GM23338 (cell line): ENCODE results near the gene GALNT3. TPM values are rescaled to one million over a fixed set of nuclear protein-coding genes. Genes with fewer than 3 reads are reported as not detected.

Experiments
- ATAC-seq: fragments of 200-7000 bp; cut with Tn5 transposase; 3 replicates; pipeline ENCODE4 v1.9.1; 2020
- DNase-seq: peaks from one replicate; pipeline ENCODE4 v3.0.0-alpha.2; 2015; ENCODE audit warnings: low spot score
- H2AFZ ChIP-seq: fragments of 200-600 bp; sonication (generic); 2 replicates; pipeline ENCODE4 v1.8.0; 2016; ENCODE audit warnings: antibody characterized with exemption, mild to moderate bottlenecking, moderate library complexity
- H3F3A ChIP-seq: fragments of 200-600 bp; sonication (generic); replicated peaks from 2 replicates; pipeline ENCODE4 v1.8.0; 2017; ENCODE audit warnings: antibody characterized with exemption, mixed run types, low read depth
- H3K27ac ChIP-seq: fragments of 200-600 bp; sonication (generic); 2 replicates; pipeline ENCODE4 v1.6.1; 2016; ENCODE audit warnings: low read depth
- H3K27me3 ChIP-seq: fragments of 200-600 bp; sonication (generic); 2 replicates; pipeline ENCODE4 v1.8.0; 2016; ENCODE audit warnings: mild to moderate bottlenecking, mixed run types, moderate library complexity; ENCODE audit not compliant: insufficient read depth
- H3K36me3 ChIP-seq: fragments of 200-600 bp; sonication (generic); 2 replicates; pipeline ENCODE4 v1.8.0; 2016; ENCODE audit warnings: mild to moderate bottlenecking; ENCODE audit not compliant: insufficient read depth
- H3K4me1 ChIP-seq: fragments of 200-600 bp; sonication (generic); 2 replicates; pipeline ENCODE4 v1.8.0; 2016; ENCODE audit warnings: mild to moderate bottlenecking, moderate library complexity; ENCODE audit not compliant: insufficient read depth
- H3K4me2 ChIP-seq: fragments of 200-600 bp; sonication (generic); 2 replicates; pipeline ENCODE4 v1.7.1; 2017; ENCODE audit warnings: mixed run types
- H3K4me3 ChIP-seq: fragments of 200-600 bp; sonication (generic); 2 replicates; pipeline ENCODE4 v1.6.1; 2016; ENCODE audit warnings: mixed run types
- H3K79me2 ChIP-seq: fragments of 200-600 bp; sonication (generic); replicated peaks from 2 replicates; pipeline ENCODE4 v1.8.0; 2017; ENCODE audit warnings: mild to moderate bottlenecking; ENCODE audit not compliant: insufficient read depth
- H3K9me2 ChIP-seq: fragments of 200-600 bp; sonication (generic); 2 replicates; pipeline ENCODE4 v1.8.0; 2017; ENCODE audit not compliant: insufficient read depth
- H4K20me1 ChIP-seq: fragments of 200-600 bp; sonication (generic); replicated peaks from 2 replicates; pipeline ENCODE4 v1.8.0; 2017; ENCODE audit warnings: mild to moderate bottlenecking; ENCODE audit not compliant: insufficient read depth
- H3K27ac Mint-ChIP-seq: 2 replicates; pipeline ENCODE4 v1.8.0; 2020; ENCODE audit warnings: inconsistent platforms, mild to moderate bottlenecking, moderate library complexity, mixed read lengths
- H3K27me3 Mint-ChIP-seq: 3 replicates; pipeline ENCODE4 v1.8.0; 2022; ENCODE audit warnings: low read depth, mild to moderate bottlenecking, moderate library complexity, mixed read lengths, inconsistent platforms; ENCODE audit not compliant: insufficient read depth, poor library complexity
- H3K36me3 Mint-ChIP-seq: 3 replicates; pipeline ENCODE4 v1.8.0; 2021; ENCODE audit warnings: low read depth, mild to moderate bottlenecking, inconsistent platforms, moderate library complexity, mixed read lengths
- H3K4me1 Mint-ChIP-seq: 3 replicates; pipeline ENCODE4 v1.8.0; 2020; ENCODE audit warnings: mild to moderate bottlenecking, inconsistent platforms, mixed read lengths
- H3K4me3 Mint-ChIP-seq: 3 replicates; pipeline ENCODE4 v1.8.0; 2021; ENCODE audit warnings: moderate library complexity, mild to moderate bottlenecking, inconsistent platforms, mixed read lengths
- H3K9me3 Mint-ChIP-seq: 3 replicates; pipeline ENCODE4 v1.8.0; 2020; ENCODE audit warnings: moderate library complexity, mild to moderate bottlenecking, inconsistent platforms, mixed read lengths
- STAT1 ChIP-seq: IDR thresholded peaks from one replicate; pipeline ENCODE4 v1.6.1; 2016; ENCODE audit warnings: antibody characterized with exemption; ENCODE audit not compliant: unreplicated experiment
- polyA plus RNA-seq: library from polyadenylated mRNA; unstranded; fragments of >200 nt; fragmentation: Nextera tagmentation; extraction: Ambion mirVana; gene quantifications from 2 replicates; pipeline ENCODE4 v1.2.1, GENCODE V29; 2016
- total RNA-seq: library from RNA; depleted of rRNA; stranded (reverse); fragments of >200 nt; shearing (Covaris generic); gene quantifications from 2 replicates; pipeline ENCODE4 v1.2.3, GENCODE V29; 2014
- TF ChIP-seq, protein P1 (sequence below): fragments of 250-450 bp; sonication (Bioruptor Pico); IDR thresholded peaks from 2 replicates; pipeline ENCODE4 v1.5.0; 2020; ENCODE audit warnings: mild to moderate bottlenecking, moderate library complexity
- TF ChIP-seq, protein P2 (sequence below), 2 experiments: fragments of 200-600 bp in 1 of 2; sonication (generic) in 1 of 2; conservative IDR thresholded peaks; 2 replicates each; pipeline versions ENCODE4 v1.5.1 to v1.6.1; 2016 to 2017; ENCODE audit warnings: antibody characterized with exemption in 2 of 2, low read depth in 2 of 2, mild to moderate bottlenecking in 2 of 2, moderate library complexity in 1 of 2

GALNT3 gene
- total and polyA plus RNA-seq, 2 experiments from 2014 or later = 16.8 to 17.1 TPM

DNA sequence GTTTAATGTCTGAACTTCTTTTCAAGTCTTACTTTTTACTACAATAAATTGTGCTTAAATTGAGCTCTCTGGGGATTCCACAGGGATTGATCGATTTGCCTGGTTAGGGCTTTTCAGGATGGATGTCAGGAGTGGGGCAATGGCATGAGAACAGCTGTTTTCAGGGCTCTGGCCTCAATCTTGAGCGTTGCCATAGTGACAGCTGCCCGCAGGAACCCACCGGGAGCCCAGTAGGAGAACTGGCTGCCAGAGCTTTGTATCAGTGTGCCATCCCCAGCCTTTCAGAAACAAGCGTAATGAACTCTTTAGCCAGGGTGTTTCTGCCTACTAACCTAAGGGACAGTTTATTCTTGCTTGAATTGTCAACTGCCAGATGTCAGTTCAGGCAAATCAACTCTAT, 93.5 kb downstream of the GALNT3 start:
- peak; percentile 41 for DNase-seq
- no peak overlapping the region; the same call in 1 of the 2 replicates for H3K4me2 ChIP-seq

DNA sequence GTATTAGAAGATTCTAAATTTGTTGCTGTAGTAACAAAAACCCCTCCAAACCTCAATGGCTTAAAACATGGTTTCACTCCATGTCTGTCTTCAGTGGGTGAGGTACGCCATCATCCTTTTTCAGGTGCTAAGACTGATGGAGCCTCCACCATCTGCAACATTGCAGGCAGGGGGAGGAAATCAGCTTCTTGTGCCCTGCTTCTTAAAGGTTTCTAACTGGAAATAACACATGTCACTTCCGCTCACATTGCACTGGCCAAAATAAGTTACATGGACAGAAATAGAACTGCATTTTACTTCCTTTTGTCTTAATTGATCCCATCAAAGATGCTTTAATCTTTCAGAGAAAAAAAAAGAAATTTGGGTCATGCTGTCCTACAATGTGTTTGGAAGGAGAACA, 94.1 kb downstream of the GALNT3 start:
- no peaks in the 10 kb centered on the region for H3K27me3 ChIP-seq
- H3K4me3 Mint-ChIP-seq = no peak overlapping the region
- no peaks in the 10 kb centered on the region for H4K20me1 ChIP-seq
- H3K9me2 ChIP-seq = peaks cover 12% of the 10 kb centered on the region; the same call in 1 of the 2 replicates
- no peak overlapping the region for H3K27ac ChIP-seq
- TF ChIP-seq, protein P1, sequence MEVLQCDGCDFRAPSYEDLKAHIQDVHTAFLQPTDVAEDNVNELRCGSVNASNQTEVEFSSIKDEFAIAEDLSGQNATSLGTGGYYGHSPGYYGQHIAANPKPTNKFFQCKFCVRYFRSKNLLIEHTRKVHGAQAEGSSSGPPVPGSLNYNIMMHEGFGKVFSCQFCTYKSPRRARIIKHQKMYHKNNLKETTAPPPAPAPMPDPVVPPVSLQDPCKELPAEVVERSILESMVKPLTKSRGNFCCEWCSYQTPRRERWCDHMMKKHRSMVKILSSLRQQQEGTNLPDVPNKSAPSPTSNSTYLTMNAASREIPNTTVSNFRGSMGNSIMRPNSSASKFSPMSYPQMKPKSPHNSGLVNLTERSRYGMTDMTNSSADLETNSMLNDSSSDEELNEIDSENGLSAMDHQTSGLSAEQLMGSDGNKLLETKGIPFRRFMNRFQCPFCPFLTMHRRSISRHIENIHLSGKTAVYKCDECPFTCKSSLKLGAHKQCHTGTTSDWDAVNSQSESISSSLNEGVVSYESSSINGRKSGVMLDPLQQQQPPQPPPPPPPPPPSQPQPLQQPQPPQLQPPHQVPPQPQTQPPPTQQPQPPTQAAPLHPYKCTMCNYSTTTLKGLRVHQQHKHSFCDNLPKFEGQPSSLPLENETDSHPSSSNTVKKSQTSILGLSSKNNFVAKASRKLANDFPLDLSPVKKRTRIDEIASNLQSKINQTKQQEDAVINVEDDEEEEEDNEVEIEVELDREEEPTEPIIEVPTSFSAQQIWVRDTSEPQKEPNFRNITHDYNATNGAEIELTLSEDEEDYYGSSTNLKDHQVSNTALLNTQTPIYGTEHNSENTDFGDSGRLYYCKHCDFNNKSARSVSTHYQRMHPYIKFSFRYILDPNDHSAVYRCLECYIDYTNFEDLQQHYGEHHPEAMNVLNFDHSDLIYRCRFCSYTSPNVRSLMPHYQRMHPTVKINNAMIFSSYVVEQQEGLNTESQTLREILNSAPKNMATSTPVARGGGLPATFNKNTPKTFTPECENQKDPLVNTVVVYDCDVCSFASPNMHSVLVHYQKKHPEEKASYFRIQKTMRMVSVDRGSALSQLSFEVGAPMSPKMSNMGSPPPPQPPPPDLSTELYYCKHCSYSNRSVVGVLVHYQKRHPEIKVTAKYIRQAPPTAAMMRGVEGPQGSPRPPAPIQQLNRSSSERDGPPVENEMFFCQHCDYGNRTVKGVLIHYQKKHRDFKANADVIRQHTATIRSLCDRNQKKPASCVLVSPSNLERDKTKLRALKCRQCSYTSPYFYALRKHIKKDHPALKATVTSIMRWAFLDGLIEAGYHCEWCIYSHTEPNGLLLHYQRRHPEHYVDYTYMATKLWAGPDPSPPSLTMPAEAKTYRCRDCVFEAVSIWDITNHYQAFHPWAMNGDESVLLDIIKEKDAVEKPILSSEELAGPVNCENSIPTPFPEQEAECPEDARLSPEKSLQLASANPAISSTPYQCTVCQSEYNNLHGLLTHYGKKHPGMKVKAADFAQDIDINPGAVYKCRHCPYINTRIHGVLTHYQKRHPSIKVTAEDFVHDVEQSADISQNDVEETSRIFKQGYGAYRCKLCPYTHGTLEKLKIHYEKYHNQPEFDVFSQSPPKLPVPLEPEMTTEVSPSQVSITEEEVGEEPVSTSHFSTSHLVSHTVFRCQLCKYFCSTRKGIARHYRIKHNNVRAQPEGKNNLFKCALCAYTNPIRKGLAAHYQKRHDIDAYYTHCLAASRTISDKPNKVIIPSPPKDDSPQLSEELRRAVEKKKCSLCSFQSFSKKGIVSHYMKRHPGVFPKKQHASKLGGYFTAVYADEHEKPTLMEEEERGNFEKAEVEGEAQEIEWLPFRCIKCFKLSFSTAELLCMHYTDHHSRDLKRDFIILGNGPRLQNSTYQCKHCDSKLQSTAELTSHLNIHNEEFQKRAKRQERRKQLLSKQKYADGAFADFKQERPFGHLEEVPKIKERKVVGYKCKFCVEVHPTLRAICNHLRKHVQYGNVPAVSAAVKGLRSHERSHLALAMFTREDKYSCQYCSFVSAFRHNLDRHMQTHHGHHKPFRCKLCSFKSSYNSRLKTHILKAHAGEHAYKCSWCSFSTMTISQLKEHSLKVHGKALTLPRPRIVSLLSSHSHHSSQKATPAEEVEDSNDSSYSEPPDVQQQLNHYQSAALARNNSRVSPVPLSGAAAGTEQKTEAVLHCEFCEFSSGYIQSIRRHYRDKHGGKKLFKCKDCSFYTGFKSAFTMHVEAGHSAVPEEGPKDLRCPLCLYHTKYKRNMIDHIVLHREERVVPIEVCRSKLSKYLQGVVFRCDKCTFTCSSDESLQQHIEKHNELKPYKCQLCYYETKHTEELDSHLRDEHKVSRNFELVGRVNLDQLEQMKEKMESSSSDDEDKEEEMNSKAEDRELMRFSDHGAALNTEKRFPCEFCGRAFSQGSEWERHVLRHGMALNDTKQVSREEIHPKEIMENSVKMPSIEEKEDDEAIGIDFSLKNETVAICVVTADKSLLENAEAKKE (CRISPR knock-in tag) = no peak
- TF ChIP-seq, protein P2, sequence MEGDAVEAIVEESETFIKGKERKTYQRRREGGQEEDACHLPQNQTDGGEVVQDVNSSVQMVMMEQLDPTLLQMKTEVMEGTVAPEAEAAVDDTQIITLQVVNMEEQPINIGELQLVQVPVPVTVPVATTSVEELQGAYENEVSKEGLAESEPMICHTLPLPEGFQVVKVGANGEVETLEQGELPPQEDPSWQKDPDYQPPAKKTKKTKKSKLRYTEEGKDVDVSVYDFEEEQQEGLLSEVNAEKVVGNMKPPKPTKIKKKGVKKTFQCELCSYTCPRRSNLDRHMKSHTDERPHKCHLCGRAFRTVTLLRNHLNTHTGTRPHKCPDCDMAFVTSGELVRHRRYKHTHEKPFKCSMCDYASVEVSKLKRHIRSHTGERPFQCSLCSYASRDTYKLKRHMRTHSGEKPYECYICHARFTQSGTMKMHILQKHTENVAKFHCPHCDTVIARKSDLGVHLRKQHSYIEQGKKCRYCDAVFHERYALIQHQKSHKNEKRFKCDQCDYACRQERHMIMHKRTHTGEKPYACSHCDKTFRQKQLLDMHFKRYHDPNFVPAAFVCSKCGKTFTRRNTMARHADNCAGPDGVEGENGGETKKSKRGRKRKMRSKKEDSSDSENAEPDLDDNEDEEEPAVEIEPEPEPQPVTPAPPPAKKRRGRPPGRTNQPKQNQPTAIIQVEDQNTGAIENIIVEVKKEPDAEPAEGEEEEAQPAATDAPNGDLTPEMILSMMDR (conservative IDR thresholded peaks at IDR 0.05; ENCODE audit: low read depth in 2 of 2) = 0 out of 4 replicates have a peak, but pooled peaks of 1 of the 2 experiments have one; percentile 4
- H3K9me3 Mint-ChIP-seq = no peaks in the 10 kb centered on the region
- H3F3A ChIP-seq = no peaks in the 10 kb centered on the region
- no peak overlapping the region for H2AFZ ChIP-seq
- H3K79me2 ChIP-seq = no peaks in the 10 kb centered on the region
- ATAC-seq (0 out of 3 replicates have a peak, but pooled peaks have one; percentile 15), DNase-seq (no peak)
- H3K36me3 ChIP-seq = no peaks in the 10 kb centered on the region
- no peak overlapping the region for H3K27ac Mint-ChIP-seq
- no peak overlapping the region for H3K4me3 ChIP-seq
- H3K4me1 ChIP-seq = peaks cover 46% of the 10 kb centered on the region
- peaks cover 5% of the 10 kb centered on the region for H3K27me3 Mint-ChIP-seq
- H3K4me2 ChIP-seq = no peak overlapping the region; the same call in 1 of the 2 replicates
- H3K36me3 Mint-ChIP-seq = no peaks in the 10 kb centered on the region
- peaks cover 38% of the 10 kb centered on the region for H3K4me1 Mint-ChIP-seq

More for the DNA sequence above, 93.5 kb downstream of the GALNT3 start:
- no peaks in the 10 kb centered on the region for H3K79me2 ChIP-seq
- no peaks in the 10 kb centered on the region for H3F3A ChIP-seq
- peaks cover 46% of the 10 kb centered on the region for H3K4me1 ChIP-seq
- Mint-ChIP-seq H3K27ac (no peak overlapping the region; the same call in 1 of the 2 replicates), H3K4me3 (no peak overlapping the region), H3K36me3 (no peaks in the 10 kb centered on the region), H3K27me3 (peaks cover 5% of the 10 kb centered on the region), H3K9me3 (no peaks in the 10 kb centered on the region), H3K4me1 (peaks cover 38% of the 10 kb centered on the region)
- ATAC-seq = peak; percentile 56
- peaks cover 8% of the 10 kb centered on the region; the same call in 1 of the 2 replicates for H3K9me2 ChIP-seq
- H3K4me3 ChIP-seq = no peak overlapping the region
- H3K27ac ChIP-seq = no peak overlapping the region
- H2AFZ ChIP-seq = no peak overlapping the region
- TF ChIP-seq STAT1 = no peak
- H3K36me3 ChIP-seq = no peaks in the 10 kb centered on the region
- H3K27me3 ChIP-seq = no peaks in the 10 kb centered on the region
- H4K20me1 ChIP-seq = no peaks in the 10 kb centered on the region
